ENCODE measurements around the gene SIGLEC14.
A peak's percentile ranks its signal among the peaks of the same experiment; 100 is the strongest.

The SIGLEC14 gene

GRCh38 chr19:51593138-51593890 lies 53.3 kb downstream of the SIGLEC14 start:
- H3K4me3 ChIP-seq (ENCODE audit: low read length): peak overlapping the region; percentile 87
- TF ChIP-seq CTCF (IDR thresholded peaks at IDR 0.05; ENCODE audit: insufficient read depth, low read depth, low read length, missing control alignments): no peak
- DNase-seq (ENCODE audit: low read depth): peak; percentile 14
